Neural crest cell (in vitro differentiated cells): ENCODE measurements around the gene MYO9A. TPM values are rescaled to one million over a fixed set of nuclear protein-coding genes. Genes with fewer than 3 reads are reported as not detected.

Experiments
- DNase-seq: peaks from one replicate; pipeline ENCODE4 v3.0.0; 2021; ENCODE audit warnings: low read depth, mixed read lengths, low spot score
- H3K27ac Mint-ChIP-seq: one replicate; pipeline ENCODE4 v1.8.0; 2021; ENCODE audit warnings: mild to moderate bottlenecking, mixed read lengths; ENCODE audit not compliant: unreplicated experiment
- H3K27me3 Mint-ChIP-seq: 2 replicates; pipeline ENCODE4 v1.8.0; 2021; ENCODE audit warnings: low read depth, mild to moderate bottlenecking, mixed read lengths
- H3K36me3 Mint-ChIP-seq: 2 replicates; pipeline ENCODE4 v1.8.0; 2021; ENCODE audit warnings: low read depth, mild to moderate bottlenecking, mixed read lengths
- H3K4me1 Mint-ChIP-seq: 2 replicates; pipeline ENCODE4 v1.8.0; 2021; ENCODE audit warnings: mixed read lengths
- H3K4me3 Mint-ChIP-seq: one replicate; pipeline ENCODE4 v1.8.0; 2021; ENCODE audit warnings: mild to moderate bottlenecking, mixed read lengths
- H3K9me3 Mint-ChIP-seq: 2 replicates; pipeline ENCODE4 v1.8.0; 2021; ENCODE audit warnings: mixed read lengths
- total RNA-seq: library from RNA; stranded (reverse); gene quantifications from 2 replicates; pipeline ENCODE4 v1.2.1, GENCODE V29; 2021
- TF ChIP-seq, protein P1 (sequence below): fragments of 200-600 bp; sonication (generic); conservative IDR thresholded peaks from 2 replicates; pipeline ENCODE4 v1.5.0; 2021; ENCODE audit warnings: antibody characterized with exemption, mild to moderate bottlenecking

Gene MYO9A
- total RNA-seq, 1 donor from 2014 or later: 31.3 TPM

DNA sequence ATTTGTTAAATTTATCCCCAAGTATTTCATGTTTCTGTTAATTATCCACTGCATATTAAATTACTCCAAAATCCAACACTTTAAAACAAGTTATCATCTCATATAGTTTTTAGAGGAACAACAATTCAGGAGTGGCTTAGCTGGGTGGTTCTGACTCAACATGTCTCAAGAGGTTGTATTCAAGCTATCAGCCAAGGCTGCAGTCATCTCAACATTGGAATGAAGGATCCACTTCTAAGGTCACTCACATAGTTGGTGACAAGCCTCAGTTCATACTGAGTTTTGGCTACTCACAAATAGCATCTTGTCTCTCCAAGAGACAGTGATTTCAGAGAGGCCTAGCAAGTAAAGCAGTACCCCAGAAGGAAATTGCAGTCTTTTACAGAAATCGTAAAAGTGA is 172.9 kb downstream of the MYO9A start:
- Mint-ChIP-seq H3K4me1 (peaks cover 8% of the 10 kb centered on the region), H3K27ac (no peak overlapping the region), H3K27me3 (no peaks in the 10 kb centered on the region), H3K4me3 (no peak overlapping the region), H3K9me3 (no peaks in the 10 kb centered on the region), H3K36me3 (peaks cover 2% of the 10 kb centered on the region)
- TF ChIP-seq, protein P1, sequence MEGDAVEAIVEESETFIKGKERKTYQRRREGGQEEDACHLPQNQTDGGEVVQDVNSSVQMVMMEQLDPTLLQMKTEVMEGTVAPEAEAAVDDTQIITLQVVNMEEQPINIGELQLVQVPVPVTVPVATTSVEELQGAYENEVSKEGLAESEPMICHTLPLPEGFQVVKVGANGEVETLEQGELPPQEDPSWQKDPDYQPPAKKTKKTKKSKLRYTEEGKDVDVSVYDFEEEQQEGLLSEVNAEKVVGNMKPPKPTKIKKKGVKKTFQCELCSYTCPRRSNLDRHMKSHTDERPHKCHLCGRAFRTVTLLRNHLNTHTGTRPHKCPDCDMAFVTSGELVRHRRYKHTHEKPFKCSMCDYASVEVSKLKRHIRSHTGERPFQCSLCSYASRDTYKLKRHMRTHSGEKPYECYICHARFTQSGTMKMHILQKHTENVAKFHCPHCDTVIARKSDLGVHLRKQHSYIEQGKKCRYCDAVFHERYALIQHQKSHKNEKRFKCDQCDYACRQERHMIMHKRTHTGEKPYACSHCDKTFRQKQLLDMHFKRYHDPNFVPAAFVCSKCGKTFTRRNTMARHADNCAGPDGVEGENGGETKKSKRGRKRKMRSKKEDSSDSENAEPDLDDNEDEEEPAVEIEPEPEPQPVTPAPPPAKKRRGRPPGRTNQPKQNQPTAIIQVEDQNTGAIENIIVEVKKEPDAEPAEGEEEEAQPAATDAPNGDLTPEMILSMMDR: no peak
- no peak for DNase-seq

DNA sequence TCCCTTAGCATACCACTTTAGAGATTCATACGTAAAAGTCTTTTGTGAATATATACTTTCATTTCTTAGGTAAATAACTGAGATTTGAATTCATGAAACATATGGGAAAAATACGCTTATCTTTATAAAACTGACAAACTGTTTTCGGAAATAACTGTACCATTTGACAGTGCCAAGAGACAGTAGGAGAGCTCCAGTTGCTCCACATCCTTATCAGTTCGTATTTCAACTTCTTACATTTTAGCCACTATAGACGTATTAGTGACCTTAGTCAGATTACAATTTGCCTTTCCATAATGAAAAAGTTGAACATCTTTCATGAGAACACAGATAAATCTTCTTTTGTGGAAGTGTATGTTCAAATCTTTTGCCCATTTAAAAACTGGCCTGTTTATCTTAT is 174.1 kb downstream of the MYO9A start:
- Mint-ChIP-seq H3K36me3 (peaks cover 2% of the 10 kb centered on the region), H3K4me3 (no peak overlapping the region), H3K27me3 (no peaks in the 10 kb centered on the region), H3K4me1 (peaks cover 13% of the 10 kb centered on the region), H3K27ac (no peak overlapping the region), H3K9me3 (no peaks in the 10 kb centered on the region)
- TF ChIP-seq, protein P1: no peak
- no peak for DNase-seq

DNA sequence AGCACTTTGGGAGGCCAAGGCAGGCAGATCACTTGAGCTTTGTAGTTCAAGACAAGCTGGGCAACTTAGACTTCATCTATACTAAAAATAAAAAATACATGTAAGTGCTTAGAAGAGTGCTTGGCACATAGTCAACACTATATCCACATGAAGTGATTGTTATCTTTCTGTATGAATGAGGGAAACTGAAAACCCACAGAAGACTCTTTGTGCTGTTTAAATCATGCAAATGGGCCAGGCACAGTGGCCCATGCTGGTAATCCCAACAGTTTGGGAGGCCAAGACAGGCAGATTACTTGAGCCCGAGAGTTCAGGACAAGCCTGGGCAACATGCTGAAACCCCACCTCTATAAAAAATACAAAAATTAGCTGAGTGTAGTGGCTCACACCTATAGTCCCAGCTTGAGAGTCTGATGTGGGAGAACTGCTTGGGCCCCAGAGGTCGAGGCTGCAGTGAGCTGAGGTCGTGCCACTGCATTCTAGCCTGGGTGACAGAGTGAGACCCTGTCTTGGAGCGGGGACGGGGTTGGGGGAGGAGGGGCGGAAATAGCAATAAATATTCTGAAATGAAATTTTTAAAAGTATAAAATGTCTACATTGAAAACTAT is 177.9 kb downstream of the MYO9A start:
- DNase-seq: no peak
- peaks cover 13% of the 10 kb centered on the region for H3K4me1 Mint-ChIP-seq
- no peaks in the 10 kb centered on the region for H3K27me3 Mint-ChIP-seq
- peaks cover 7% of the 10 kb centered on the region for H3K36me3 Mint-ChIP-seq
- H3K9me3 Mint-ChIP-seq: no peaks in the 10 kb centered on the region
- H3K4me3 Mint-ChIP-seq: no peak overlapping the region
- TF ChIP-seq, protein P1: no peak
- no peak overlapping the region for H3K27ac Mint-ChIP-seq

DNA sequence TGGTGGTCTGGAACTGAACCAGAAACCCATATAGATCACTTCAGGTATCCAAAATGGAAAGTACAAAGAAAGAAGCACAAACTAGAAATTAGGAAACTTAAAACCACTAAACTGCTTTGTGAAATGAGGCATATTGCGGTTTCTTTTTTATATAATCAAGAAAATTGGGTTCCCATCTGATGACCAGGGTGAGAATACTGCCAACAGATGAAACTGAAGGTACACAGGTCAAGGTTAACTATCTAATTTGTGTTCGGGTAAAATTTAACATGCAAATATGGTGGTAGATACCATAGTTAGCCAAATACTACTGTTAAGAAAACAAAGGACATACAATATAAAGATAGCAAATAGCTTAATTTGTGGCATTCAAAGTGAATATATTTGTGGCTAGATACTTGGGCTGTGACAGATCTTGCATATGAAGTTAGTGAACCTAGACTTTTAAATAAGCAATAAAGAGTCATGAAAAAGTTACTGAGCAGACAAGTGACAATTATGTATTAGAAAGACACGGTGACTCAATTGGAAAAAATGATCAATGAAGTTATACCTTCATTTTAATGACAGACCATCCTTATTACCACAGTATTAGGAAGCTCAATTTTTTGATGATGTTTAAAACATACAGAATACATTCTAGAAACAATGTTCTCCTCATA is 180.2 kb downstream of the MYO9A start:
- Mint-ChIP-seq H3K4me1 (peaks cover 13% of the 10 kb centered on the region), H3K4me3 (no peak overlapping the region), H3K36me3 (peaks cover 9% of the 10 kb centered on the region), H3K27ac (no peak overlapping the region), H3K9me3 (no peaks in the 10 kb centered on the region), H3K27me3 (no peaks in the 10 kb centered on the region)
- DNase-seq: no peak
- TF ChIP-seq, protein P1: no peak

DNA sequence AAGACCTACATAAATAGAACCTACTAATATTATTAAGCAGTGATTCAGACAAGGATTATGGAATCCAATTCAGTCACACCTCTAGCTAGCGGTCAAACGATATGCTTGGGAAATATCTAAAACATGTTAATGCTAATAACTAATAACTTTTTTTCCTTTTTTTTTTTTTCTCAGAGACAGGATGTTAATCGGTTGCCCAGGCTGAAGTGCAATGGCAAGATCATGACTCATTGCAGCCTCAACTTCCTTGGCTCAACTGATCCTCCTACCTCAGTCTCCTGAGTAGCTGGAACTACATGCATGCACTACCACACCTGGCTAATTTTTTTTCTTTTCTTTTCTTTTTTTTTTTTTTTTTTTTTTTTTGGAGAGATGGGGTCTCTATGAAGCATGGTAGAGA is 183.5 kb downstream of the MYO9A start:
- TF ChIP-seq, protein P1: no peak
- peaks cover 36% of the 10 kb centered on the region for H3K36me3 Mint-ChIP-seq
- no peak overlapping the region for H3K4me3 Mint-ChIP-seq
- DNase-seq: no peak
- H3K27ac Mint-ChIP-seq: no peak overlapping the region
- no peaks in the 10 kb centered on the region for H3K4me1 Mint-ChIP-seq
- peaks cover 8% of the 10 kb centered on the region for H3K9me3 Mint-ChIP-seq
- H3K27me3 Mint-ChIP-seq: no peaks in the 10 kb centered on the region
